Thyroid gland (tissue), 4 donors: ENCODE measurements around the gene JADE3.

Experiments
- POLR2A ChIP-seq, 2 donors: fragments of 450-650 bp; IDR thresholded peaks; one replicate each; pipeline ENCODE4 v1.6.1; 2017; ENCODE audit warnings: antibody characterized with exemption in 2 of 2, mild to moderate bottlenecking in 2 of 2, moderate library complexity in 1 of 2
- TF ChIP-seq, protein P1 (sequence below), 6 experiments: fragments of 200-600 bp in 3 of 6; fragments of 450-650 bp in 3 of 6; sonication (generic) in 3 of 6; IDR thresholded peaks; one replicate each; pipeline ENCODE4 v1.5.1; 2016 to 2019; ENCODE audit warnings: antibody characterized with exemption in 6 of 6, mild to moderate bottlenecking in 2 of 6, inconsistent platforms in 1 of 6, moderate library complexity in 1 of 6

DNA sequence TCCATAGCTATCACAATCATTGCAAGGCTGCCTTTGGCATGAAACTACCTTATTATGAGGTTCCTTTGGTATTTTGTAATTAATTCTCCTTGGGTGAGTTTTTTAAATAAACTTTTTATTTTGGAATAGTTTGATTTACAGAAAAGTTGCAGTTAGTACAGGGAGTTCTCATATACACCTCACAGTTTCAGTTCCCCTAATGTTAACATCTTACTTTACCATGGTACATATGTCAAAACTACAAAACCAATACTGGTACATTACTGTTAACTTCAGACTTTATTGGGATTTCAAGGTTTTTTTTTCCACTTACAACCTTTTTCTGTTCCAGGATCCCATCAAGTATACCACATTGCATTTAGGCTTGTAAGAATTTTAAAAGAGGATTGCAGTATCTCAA, 114.0 kb downstream of the JADE3 start:
- TF ChIP-seq, protein P1, sequence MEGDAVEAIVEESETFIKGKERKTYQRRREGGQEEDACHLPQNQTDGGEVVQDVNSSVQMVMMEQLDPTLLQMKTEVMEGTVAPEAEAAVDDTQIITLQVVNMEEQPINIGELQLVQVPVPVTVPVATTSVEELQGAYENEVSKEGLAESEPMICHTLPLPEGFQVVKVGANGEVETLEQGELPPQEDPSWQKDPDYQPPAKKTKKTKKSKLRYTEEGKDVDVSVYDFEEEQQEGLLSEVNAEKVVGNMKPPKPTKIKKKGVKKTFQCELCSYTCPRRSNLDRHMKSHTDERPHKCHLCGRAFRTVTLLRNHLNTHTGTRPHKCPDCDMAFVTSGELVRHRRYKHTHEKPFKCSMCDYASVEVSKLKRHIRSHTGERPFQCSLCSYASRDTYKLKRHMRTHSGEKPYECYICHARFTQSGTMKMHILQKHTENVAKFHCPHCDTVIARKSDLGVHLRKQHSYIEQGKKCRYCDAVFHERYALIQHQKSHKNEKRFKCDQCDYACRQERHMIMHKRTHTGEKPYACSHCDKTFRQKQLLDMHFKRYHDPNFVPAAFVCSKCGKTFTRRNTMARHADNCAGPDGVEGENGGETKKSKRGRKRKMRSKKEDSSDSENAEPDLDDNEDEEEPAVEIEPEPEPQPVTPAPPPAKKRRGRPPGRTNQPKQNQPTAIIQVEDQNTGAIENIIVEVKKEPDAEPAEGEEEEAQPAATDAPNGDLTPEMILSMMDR (IDR thresholded peaks at IDR 0.05): no peak
- TF ChIP-seq POLR2A (IDR thresholded peaks at IDR 0.05): no peak
